Panc1 (cell line): ENCODE data around the gene SCUBE3. TPM values are rescaled to one million over a fixed set of nuclear protein-coding genes. Genes with fewer than 3 reads are reported as not detected.

Experiments used
- ATAC-seq: fragments of 200-7000 bp; cut with Tn5 transposase; 2 replicates; pipeline ENCODE4 v1.9.1; 2020; ENCODE audit warnings: mild to moderate bottlenecking, moderate library complexity
- BruUV-seq: library from RNA; stranded (reverse); fragments of 400-500 nt; replicated peaks from 2 replicates; lab custom pipeline; 2021; lab: Mats Ljungman, UMichigan
- CTCF ChIA-PET: fragments of 300-600 bp; sonication (Branson Sonifier 250); formaldehyde crosslinking; loops from one replicate; lab custom pipeline; 2022; ENCODE audit warnings: antibody characterized with exemption; lab: Charles Lee
- POLR2A ChIA-PET: fragments of 300-600 bp; sonication (Branson Sonifier 250); formaldehyde crosslinking; loops from one replicate; lab custom pipeline; 2022; ENCODE audit warnings: antibody characterized with exemption; lab: Charles Lee
- DNase-seq: peaks from one replicate; pipeline ENCODE4 v3.0.0-alpha.2; 2010; ENCODE audit warnings: low read depth, low spot score
- H3K27ac ChIP-seq: 2 replicates; pipeline ENCODE4 v1.5.1; 2011; ENCODE audit warnings: mild to moderate bottlenecking, low read length, inconsistent platforms
- H3K27me3 ChIP-seq: fragments of 200-500 bp; sonication (Bioruptor generic); 2 replicates; pipeline ENCODE4 v1.6.0; 2014; ENCODE audit warnings: low read length, inconsistent platforms; ENCODE audit not compliant: control insufficient read depth, insufficient read depth
- H3K36me3 ChIP-seq: fragments of 200-500 bp; sonication (Bioruptor generic); 2 replicates; pipeline ENCODE4 v1.5.1; 2014; ENCODE audit warnings: inconsistent platforms, mild to moderate bottlenecking, low read length, moderate library complexity; ENCODE audit not compliant: control insufficient read depth, insufficient read depth
- H3K4me1 ChIP-seq: 2 replicates; pipeline ENCODE4 v1.5.1; 2011; ENCODE audit warnings: inconsistent platforms, mild to moderate bottlenecking, low read length, moderate library complexity; ENCODE audit not compliant: control insufficient read depth, insufficient read depth
- H3K4me3 ChIP-seq, 2 experiments: 2 replicates each; pipeline ENCODE4 v1.5.1; 2011 to 2012; ENCODE audit warnings: low read depth in 2 of 2, low read length in 2 of 2, mild to moderate bottlenecking in 2 of 2, inconsistent platforms in 1 of 2, moderate library complexity in 1 of 2
- H3K9me3 ChIP-seq: fragments of 200-500 bp; sonication (Bioruptor generic); 2 replicates; pipeline ENCODE4 v1.5.1; 2014; ENCODE audit warnings: low read depth, mild to moderate bottlenecking, inconsistent platforms, low read length, moderate library complexity; ENCODE audit not compliant: control insufficient read depth, insufficient read depth
- POLR2AphosphoS5 ChIP-seq: IDR thresholded peaks from 2 replicates; pipeline ENCODE4 v1.6.1; 2012; ENCODE audit warnings: mild to moderate bottlenecking, low read depth, low read length, moderate library complexity
- SIN3A ChIP-seq: IDR thresholded peaks from 2 replicates; pipeline ENCODE4 v1.6.1; 2012; ENCODE audit warnings: low read depth, mild to moderate bottlenecking, low read length, moderate library complexity, borderline replicate concordance; ENCODE audit not compliant: insufficient read depth
- TCF7L2 ChIP-seq: IDR thresholded peaks from 2 replicates; pipeline ENCODE4 v1.6.1; 2011; ENCODE audit warnings: mild to moderate bottlenecking, low read depth, low read length, inconsistent platforms
- in situ Hi-C: cut with HindIII; loops from 2 replicates; pipeline ENCODE4 v1.10.0; 2016; ENCODE audit warnings: low sequenced_read_pairs, low pct_unique_long_range_greater_than_20kb
- intact Hi-C: fragments of 100-400 bp; cut with micrococcal nuclease; formaldehyde crosslinking; loops from one replicate; pipeline ENCODE4 v1.10.0; 2022; ENCODE audit not compliant: unreplicated experiment
- total RNA-seq: library from RNA; stranded (reverse); gene quantifications from one replicate; pipeline ENCODE4 v1.2.1, GENCODE V29; 2021; ENCODE audit not compliant: unreplicated experiment
- TF ChIP-seq, protein P1 (sequence below): fragments of 450-650 bp; IDR thresholded peaks from 2 replicates; pipeline ENCODE4 v1.5.1; 2017; ENCODE audit warnings: mild to moderate bottlenecking
- TF ChIP-seq, protein P2 (sequence below), 2 experiments: IDR thresholded peaks; 2 replicates each; pipeline ENCODE4 v1.6.1; 2011 to 2012; ENCODE audit warnings: low read depth in 2 of 2, control low read depth in 1 of 2, low read length in 1 of 2, mild to moderate bottlenecking in 1 of 2, moderate library complexity in 1 of 2; ENCODE audit not compliant: insufficient read depth in 1 of 2

Gene SCUBE3
- total RNA-seq, 1 experiment from 2014 or later = 1.6 TPM

DNA sequence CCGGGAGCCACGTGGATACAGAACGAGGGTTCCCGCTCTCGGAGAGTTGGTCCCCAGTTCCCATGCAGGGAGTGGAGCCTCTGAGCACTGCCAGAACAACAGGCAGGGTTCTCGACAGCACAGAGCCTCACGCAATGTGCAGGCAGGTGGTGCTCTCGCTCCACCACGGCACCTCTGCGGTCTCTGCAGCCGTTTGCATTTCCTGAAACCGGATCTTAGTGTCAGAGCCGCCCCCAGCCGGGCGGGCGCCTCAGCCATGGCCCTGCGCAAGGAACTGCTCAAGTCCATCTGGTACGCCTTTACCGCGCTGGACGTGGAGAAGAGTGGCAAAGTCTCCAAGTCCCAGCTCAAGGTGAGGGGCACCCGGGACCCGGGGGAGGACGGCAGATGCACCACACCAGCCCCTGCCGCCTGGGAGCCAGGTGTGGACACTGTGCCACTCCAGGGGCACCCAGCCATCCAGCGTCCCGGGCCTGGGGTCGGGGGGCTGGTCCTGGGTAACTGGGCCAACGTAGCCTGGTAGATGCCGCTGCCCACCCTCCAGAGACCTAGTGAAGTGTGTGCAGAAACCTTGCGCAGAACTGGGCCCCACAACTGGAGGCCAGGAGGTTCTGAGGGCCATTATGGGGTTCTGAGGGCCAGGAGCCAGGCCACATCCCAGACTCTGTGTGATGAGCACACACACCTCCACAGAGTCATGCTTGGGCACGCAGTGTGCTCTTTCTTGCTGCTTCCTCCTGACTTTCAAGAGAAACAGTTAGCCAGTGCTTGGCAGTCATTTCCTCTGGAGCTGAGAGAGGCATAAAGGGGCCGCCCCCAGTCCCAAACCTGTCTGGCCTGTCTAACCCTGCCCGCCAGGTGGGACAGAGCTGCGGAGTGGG is 84.1 kb downstream of the SCUBE3 start, which contains the start of gene DEF6:
TSS of gene DEF6 (plus strand) at position 218 of the 881 bp plus-strand sequence. CDS start at position 257, 39 bp downstream.
- no peak for TF ChIP-seq TCF7L2
- TF ChIP-seq, protein P1, sequence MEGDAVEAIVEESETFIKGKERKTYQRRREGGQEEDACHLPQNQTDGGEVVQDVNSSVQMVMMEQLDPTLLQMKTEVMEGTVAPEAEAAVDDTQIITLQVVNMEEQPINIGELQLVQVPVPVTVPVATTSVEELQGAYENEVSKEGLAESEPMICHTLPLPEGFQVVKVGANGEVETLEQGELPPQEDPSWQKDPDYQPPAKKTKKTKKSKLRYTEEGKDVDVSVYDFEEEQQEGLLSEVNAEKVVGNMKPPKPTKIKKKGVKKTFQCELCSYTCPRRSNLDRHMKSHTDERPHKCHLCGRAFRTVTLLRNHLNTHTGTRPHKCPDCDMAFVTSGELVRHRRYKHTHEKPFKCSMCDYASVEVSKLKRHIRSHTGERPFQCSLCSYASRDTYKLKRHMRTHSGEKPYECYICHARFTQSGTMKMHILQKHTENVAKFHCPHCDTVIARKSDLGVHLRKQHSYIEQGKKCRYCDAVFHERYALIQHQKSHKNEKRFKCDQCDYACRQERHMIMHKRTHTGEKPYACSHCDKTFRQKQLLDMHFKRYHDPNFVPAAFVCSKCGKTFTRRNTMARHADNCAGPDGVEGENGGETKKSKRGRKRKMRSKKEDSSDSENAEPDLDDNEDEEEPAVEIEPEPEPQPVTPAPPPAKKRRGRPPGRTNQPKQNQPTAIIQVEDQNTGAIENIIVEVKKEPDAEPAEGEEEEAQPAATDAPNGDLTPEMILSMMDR = peak; percentile 69; the same call in 1 of the 2 replicates
- TF ChIP-seq, protein P2, sequence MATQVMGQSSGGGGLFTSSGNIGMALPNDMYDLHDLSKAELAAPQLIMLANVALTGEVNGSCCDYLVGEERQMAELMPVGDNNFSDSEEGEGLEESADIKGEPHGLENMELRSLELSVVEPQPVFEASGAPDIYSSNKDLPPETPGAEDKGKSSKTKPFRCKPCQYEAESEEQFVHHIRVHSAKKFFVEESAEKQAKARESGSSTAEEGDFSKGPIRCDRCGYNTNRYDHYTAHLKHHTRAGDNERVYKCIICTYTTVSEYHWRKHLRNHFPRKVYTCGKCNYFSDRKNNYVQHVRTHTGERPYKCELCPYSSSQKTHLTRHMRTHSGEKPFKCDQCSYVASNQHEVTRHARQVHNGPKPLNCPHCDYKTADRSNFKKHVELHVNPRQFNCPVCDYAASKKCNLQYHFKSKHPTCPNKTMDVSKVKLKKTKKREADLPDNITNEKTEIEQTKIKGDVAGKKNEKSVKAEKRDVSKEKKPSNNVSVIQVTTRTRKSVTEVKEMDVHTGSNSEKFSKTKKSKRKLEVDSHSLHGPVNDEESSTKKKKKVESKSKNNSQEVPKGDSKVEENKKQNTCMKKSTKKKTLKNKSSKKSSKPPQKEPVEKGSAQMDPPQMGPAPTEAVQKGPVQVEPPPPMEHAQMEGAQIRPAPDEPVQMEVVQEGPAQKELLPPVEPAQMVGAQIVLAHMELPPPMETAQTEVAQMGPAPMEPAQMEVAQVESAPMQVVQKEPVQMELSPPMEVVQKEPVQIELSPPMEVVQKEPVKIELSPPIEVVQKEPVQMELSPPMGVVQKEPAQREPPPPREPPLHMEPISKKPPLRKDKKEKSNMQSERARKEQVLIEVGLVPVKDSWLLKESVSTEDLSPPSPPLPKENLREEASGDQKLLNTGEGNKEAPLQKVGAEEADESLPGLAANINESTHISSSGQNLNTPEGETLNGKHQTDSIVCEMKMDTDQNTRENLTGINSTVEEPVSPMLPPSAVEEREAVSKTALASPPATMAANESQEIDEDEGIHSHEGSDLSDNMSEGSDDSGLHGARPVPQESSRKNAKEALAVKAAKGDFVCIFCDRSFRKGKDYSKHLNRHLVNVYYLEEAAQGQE (IDR thresholded peaks at IDR 0.05; ENCODE audit: insufficient read depth in 1 of 2, low read depth in 2 of 2, low read length in 1 of 2) = no peak
- no peak for TF ChIP-seq POLR2AphosphoS5
- TF ChIP-seq SIN3A = no peak
- DNase-seq (peak; percentile 35), ATAC-seq (peak; percentile 78)
- Histone ChIP-seq H3K27me3 (no peaks in the 10 kb centered on the region), H3K36me3 (peaks cover 2% of the 10 kb centered on the region; the same call in 1 of the 2 replicates), H3K4me1 (no peaks in the 10 kb centered on the region), H3K4me3 (no peak within 1 kb of the TSS), H3K9me3 (no peaks in the 10 kb centered on the region), H3K27ac (no peak within 1 kb of the TSS)
- intact Hi-C loops (no loop called here), in situ Hi-C loops (no loop called here)
- ChIA-PET CTCF (interaction anchor here (0.9 kb wide), 1 partner anchor 30 kb away, joined by 4 read pairs; no protein-coding TSS in a partner anchor), POLR2A (interaction anchor here (0.6 kb wide), 1 partner anchor 477 kb away, joined by 3 read pairs; no protein-coding TSS in a partner anchor)
- BruUV-seq = no TSS peak

DNA sequence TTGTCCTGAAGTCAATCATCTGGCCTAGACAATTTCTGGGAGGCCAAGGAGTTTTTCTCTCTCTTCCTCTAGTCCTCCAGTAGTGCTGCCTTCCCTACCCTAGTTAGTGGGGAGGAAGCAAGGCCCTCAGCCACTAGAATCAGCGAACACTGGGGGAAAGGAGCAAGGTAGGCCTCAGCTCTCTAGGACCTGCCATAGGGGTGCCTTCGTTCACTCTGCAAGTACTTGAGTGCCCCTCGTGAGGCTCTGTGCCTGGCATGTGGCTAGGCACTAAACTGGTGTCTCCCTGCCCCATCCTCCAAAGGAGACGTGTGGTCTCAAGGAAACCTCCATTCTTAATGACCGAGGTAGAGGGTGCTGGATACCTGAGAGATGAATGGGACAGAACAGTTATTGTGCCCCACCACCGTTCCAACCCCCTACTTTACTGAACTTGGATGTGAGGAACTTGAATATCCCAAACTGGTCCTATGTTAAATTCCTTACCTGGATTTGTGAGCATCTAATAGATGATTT is 84.9 kb downstream of the SCUBE3 start:
- ATAC-seq (no peak), DNase-seq (no peak)
- H3K9me3 ChIP-seq = no peaks in the 10 kb centered on the region
- TF ChIP-seq, protein P1 = no peak
- TF ChIP-seq TCF7L2 (no peak), POLR2AphosphoS5 (no peak), SIN3A (no peak)
- TF ChIP-seq, protein P2 (IDR thresholded peaks at IDR 0.05; ENCODE audit: insufficient read depth in 1 of 2, low read depth in 2 of 2, low read length in 1 of 2) = no peak
- no TSS peak for BruUV-seq
- intact Hi-C loops (no loop called here), in situ Hi-C loops (no loop called here)
- ChIA-PET CTCF (no interaction called here), POLR2A (no interaction called here)
- peaks cover 2% of the 10 kb centered on the region; the same call in 1 of the 2 replicates for H3K36me3 ChIP-seq
- no peaks in the 10 kb centered on the region for H3K27me3 ChIP-seq
- H3K4me1 ChIP-seq = no peaks in the 10 kb centered on the region
- no peak overlapping the region for H3K4me3 ChIP-seq
- no peak overlapping the region for H3K27ac ChIP-seq
